HG02759 (cell line): ENCODE measurements around the gene TMPRSS11D.

Experiments
- ATAC-seq: cut with Tn5 transposase; IDR thresholded peaks from one replicate; pipeline ENCODE4 v1.9.1; 2021; ENCODE audit warnings: mild to moderate bottlenecking, moderate library complexity; ENCODE audit not compliant: unreplicated experiment

TMPRSS11D gene

GRCh38 chr4:67886281-67886680 lies 2.5 kb upstream of the TMPRSS11D start:
- ATAC-seq, result no peak

GRCh38 chr4:67885762-67886161 lies 2.0 kb upstream of the TMPRSS11D start:
- no peak for ATAC-seq

GRCh38 chr4:67884701-67885100 lies 899 bp upstream of the TMPRSS11D start:
- ATAC-seq, result no peak

GRCh38 chr4:67883458-67883857 lies 344 bp downstream of the TMPRSS11D start:
- no peak for ATAC-seq

- ATAC-seq, result no peak
Measured at GRCh38 chr4:67880866-67881610, 2.8 kb downstream of the TMPRSS11D start.

GRCh38 chr4:67879486-67879885 lies 4.3 kb downstream of the TMPRSS11D start:
- no peak for ATAC-seq

- no peak for ATAC-seq
Measured at GRCh38 chr4:67877086-67877485, 6.7 kb downstream of the TMPRSS11D start.

GRCh38 chr4:67874986-67875385 lies 8.8 kb downstream of the TMPRSS11D start:
- ATAC-seq, result no peak

GRCh38 chr4:67873116-67873515 lies 10.7 kb downstream of the TMPRSS11D start:
- no peak for ATAC-seq

GRCh38 chr4:67871867-67872266 lies 11.9 kb downstream of the TMPRSS11D start:
- peak; percentile 87 for ATAC-seq

GRCh38 chr4:67869580-67870190 lies 14.1 kb downstream of the TMPRSS11D start:
- no peak for ATAC-seq

- no peak for ATAC-seq
Measured at GRCh38 chr4:67861513-67861912, 22.3 kb downstream of the TMPRSS11D start.

- ATAC-seq, result no peak
Measured at GRCh38 chr4:67853336-67853735, 30.5 kb downstream of the TMPRSS11D start.

GRCh38 chr4:67820903-67821302 lies 62.9 kb downstream of the TMPRSS11D start:
- no peak for ATAC-seq

- no peak for ATAC-seq
Measured at GRCh38 chr4:67810011-67810410, 73.8 kb downstream of the TMPRSS11D start.

- ATAC-seq, result no peak
Measured at GRCh38 chr4:67809502-67809901, 74.3 kb downstream of the TMPRSS11D start.

- ATAC-seq, result no peak
Measured at GRCh38 chr4:67796810-67797209, 87.0 kb downstream of the TMPRSS11D start.

- ATAC-seq, result no peak
Measured at GRCh38 chr4:67790721-67791120, 93.1 kb downstream of the TMPRSS11D start.

GRCh38 chr4:67787311-67787710 lies 96.5 kb downstream of the TMPRSS11D start:
- no peak for ATAC-seq

GRCh38 chr4:67785528-67785927 lies 98.3 kb downstream of the TMPRSS11D start:
- ATAC-seq, result no peak

GRCh38 chr4:67779631-67780030 lies 104.2 kb downstream of the TMPRSS11D start:
- no peak for ATAC-seq

- no peak for ATAC-seq
Measured at GRCh38 chr4:67776746-67777145, 107.1 kb downstream of the TMPRSS11D start.
